Measurements from ENCODE around the gene ATOX1. TPM values are rescaled to one million over a fixed set of nuclear protein-coding genes. Genes with fewer than 3 reads are reported as not detected.
A peak's percentile ranks its signal among the peaks of the same experiment; 100 is the strongest.

Gene ATOX1
- total and polyA plus RNA-seq, 2 of the 13 experiments (the other 11 are each of a cell fraction or from before 2014, with no cell fraction given) = 62.4 to 124 TPM

DNA sequence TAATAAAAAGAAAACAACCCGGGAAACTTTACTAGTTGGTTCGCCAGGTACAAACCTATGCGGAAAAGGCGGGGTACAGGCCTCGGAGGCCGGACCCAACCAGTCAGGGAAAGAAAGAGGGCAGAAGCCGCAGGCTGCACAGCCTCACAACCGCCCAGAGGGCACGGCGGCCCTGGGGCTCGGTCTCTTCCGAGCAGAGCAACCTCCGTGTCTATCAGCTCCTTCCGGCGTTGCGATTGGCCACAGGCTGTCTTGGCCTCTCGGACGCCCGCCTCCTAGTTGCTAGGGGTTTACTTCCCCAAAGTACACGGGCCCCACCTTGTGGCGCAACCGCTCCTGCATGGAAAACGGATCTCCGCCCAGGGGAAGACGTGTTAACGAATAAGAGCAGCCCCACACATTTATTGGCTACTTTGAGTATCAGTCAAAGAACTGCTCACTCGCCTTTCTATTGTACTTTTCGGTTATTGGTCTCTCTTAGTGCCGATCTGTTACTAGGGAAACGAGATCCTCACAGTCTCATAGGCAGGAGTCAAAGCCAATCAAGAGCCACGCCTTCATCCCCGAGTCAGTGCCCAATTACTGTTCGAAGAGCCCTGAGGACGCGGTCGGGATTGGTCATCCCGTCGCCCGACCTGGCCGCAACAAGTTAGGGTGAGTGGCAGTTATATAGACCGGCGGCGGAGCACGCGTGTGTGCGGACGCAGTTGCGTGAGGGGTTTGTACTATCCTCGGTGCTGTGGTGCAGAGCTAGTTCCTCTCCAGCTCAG, 13.0 kb upstream of the ATOX1 start, which contains the start of gene G3BP1 (continued):
- TF ChIP-seq, protein P1, sequence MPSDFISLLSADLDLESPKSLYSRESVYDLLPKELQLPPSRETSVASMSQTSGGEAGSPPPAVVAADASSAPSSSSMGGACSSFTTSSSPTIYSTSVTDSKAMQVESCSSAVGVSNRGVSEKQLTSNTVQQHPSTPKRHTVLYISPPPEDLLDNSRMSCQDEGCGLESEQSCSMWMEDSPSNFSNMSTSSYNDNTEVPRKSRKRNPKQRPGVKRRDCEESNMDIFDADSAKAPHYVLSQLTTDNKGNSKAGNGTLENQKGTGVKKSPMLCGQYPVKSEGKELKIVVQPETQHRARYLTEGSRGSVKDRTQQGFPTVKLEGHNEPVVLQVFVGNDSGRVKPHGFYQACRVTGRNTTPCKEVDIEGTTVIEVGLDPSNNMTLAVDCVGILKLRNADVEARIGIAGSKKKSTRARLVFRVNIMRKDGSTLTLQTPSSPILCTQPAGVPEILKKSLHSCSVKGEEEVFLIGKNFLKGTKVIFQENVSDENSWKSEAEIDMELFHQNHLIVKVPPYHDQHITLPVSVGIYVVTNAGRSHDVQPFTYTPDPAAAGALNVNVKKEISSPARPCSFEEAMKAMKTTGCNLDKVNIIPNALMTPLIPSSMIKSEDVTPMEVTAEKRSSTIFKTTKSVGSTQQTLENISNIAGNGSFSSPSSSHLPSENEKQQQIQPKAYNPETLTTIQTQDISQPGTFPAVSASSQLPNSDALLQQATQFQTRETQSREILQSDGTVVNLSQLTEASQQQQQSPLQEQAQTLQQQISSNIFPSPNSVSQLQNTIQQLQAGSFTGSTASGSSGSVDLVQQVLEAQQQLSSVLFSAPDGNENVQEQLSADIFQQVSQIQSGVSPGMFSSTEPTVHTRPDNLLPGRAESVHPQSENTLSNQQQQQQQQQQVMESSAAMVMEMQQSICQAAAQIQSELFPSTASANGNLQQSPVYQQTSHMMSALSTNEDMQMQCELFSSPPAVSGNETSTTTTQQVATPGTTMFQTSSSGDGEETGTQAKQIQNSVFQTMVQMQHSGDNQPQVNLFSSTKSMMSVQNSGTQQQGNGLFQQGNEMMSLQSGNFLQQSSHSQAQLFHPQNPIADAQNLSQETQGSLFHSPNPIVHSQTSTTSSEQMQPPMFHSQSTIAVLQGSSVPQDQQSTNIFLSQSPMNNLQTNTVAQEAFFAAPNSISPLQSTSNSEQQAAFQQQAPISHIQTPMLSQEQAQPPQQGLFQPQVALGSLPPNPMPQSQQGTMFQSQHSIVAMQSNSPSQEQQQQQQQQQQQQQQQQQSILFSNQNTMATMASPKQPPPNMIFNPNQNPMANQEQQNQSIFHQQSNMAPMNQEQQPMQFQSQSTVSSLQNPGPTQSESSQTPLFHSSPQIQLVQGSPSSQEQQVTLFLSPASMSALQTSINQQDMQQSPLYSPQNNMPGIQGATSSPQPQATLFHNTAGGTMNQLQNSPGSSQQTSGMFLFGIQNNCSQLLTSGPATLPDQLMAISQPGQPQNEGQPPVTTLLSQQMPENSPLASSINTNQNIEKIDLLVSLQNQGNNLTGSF (CRISPR knock-in tag; IDR thresholded peaks at IDR 0.05) = peak; percentile 46; the same call in 1 of the 2 replicates
- TF ChIP-seq, protein P2, sequence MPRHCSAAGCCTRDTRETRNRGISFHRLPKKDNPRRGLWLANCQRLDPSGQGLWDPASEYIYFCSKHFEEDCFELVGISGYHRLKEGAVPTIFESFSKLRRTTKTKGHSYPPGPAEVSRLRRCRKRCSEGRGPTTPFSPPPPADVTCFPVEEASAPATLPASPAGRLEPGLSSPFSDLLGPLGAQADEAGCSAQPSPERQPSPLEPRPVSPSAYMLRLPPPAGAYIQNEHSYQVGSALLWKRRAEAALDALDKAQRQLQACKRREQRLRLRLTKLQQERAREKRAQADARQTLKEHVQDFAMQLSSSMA (CRISPR knock-in tag; IDR thresholded peaks at IDR 0.05) = no peak
- TF ChIP-seq, protein P3, sequence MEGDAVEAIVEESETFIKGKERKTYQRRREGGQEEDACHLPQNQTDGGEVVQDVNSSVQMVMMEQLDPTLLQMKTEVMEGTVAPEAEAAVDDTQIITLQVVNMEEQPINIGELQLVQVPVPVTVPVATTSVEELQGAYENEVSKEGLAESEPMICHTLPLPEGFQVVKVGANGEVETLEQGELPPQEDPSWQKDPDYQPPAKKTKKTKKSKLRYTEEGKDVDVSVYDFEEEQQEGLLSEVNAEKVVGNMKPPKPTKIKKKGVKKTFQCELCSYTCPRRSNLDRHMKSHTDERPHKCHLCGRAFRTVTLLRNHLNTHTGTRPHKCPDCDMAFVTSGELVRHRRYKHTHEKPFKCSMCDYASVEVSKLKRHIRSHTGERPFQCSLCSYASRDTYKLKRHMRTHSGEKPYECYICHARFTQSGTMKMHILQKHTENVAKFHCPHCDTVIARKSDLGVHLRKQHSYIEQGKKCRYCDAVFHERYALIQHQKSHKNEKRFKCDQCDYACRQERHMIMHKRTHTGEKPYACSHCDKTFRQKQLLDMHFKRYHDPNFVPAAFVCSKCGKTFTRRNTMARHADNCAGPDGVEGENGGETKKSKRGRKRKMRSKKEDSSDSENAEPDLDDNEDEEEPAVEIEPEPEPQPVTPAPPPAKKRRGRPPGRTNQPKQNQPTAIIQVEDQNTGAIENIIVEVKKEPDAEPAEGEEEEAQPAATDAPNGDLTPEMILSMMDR (CRISPR knock-in tag; IDR thresholded peaks at IDR 0.05) = peak; percentile 89
- TF ChIP-seq HNF4G (IDR thresholded peaks at IDR 0.05; ENCODE audit: borderline replicate concordance, low read depth, low read length) (no peak; the same call in 1 of the 2 replicates), HNF4G (CRISPR knock-in tag; IDR thresholded peaks at IDR 0.05; ENCODE audit: borderline replicate concordance, low read depth) (no peak), NR2F6 (IDR thresholded peaks at IDR 0.05) (no peak), NR2F6 (CRISPR knock-in tag; IDR thresholded peaks at IDR 0.05) (no peak), ZNF790 (CRISPR knock-in tag; IDR thresholded peaks at IDR 0.05; ENCODE audit: borderline replicate concordance) (0 out of 2 replicates have a peak, but pooled peaks have one; percentile 32), EP300 (IDR thresholded peaks at IDR 0.05; ENCODE audit: low read depth in 2 of 2, low read length in 2 of 2) (peak; percentile 26 to 32; a peak in 2 of 4 replicates), EP300 (CRISPR knock-in tag; IDR thresholded peaks at IDR 0.05; ENCODE audit: borderline replicate concordance) (no peak), ZNF432 (CRISPR knock-in tag; IDR thresholded peaks at IDR 0.05; ENCODE audit: borderline replicate concordance) (no peak), CHD4 (IDR thresholded peaks at IDR 0.05; ENCODE audit: borderline replicate concordance, low read length) (peak; percentile 37; the same call in 1 of the 2 replicates), ZNF230 (CRISPR knock-in tag; IDR thresholded peaks at IDR 0.05) (no peak), TCF7 (IDR thresholded peaks at IDR 0.05; ENCODE audit: low read depth) (no peak), EZH2 (conservative IDR thresholded peaks at IDR 0.05; ENCODE audit: low read depth, low read length) (no peak)
- TF ChIP-seq, protein P4, sequence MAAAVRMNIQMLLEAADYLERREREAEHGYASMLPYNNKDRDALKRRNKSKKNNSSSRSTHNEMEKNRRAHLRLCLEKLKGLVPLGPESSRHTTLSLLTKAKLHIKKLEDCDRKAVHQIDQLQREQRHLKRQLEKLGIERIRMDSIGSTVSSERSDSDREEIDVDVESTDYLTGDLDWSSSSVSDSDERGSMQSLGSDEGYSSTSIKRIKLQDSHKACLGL (CRISPR knock-in tag; IDR thresholded peaks at IDR 0.05) = peak; percentile 55; the same call in 1 of the 2 replicates
- TF ChIP-seq, protein P5, sequence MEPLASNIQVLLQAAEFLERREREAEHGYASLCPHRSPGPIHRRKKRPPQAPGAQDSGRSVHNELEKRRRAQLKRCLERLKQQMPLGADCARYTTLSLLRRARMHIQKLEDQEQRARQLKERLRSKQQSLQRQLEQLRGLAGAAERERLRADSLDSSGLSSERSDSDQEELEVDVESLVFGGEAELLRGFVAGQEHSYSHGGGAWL (CRISPR knock-in tag; IDR thresholded peaks at IDR 0.05) = peak; percentile 81; the same call in 1 of the 2 replicates
- TF ChIP-seq, protein P6, sequence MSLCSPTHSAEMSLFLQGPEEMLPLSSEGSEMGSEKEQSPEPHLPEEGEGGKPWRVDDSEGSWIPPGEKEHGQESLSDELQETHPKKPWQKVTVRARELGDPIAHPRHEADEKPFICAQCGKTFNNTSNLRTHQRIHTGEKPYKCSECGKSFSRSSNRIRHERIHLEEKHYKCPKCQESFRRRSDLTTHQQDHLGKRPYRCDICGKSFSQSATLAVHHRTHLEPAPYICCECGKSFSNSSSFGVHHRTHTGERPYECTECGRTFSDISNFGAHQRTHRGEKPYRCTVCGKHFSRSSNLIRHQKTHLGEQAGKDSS (CRISPR knock-in tag; IDR thresholded peaks at IDR 0.05; ENCODE audit: borderline replicate concordance, low read depth) = peak; percentile 42; the same call in 1 of the 2 replicates

Measured in HepG2 (cell line).